ENCODE measurements around the gene SLC4A9. TPM values are rescaled to one million over a fixed set of nuclear protein-coding genes. Genes with fewer than 3 reads are reported as not detected.
A peak's percentile ranks its signal among the peaks of the same experiment; 100 is the strongest.

The SLC4A9 gene
- total RNA-seq, 1 donor from 2014 or later: 0.32 TPM

DNA sequence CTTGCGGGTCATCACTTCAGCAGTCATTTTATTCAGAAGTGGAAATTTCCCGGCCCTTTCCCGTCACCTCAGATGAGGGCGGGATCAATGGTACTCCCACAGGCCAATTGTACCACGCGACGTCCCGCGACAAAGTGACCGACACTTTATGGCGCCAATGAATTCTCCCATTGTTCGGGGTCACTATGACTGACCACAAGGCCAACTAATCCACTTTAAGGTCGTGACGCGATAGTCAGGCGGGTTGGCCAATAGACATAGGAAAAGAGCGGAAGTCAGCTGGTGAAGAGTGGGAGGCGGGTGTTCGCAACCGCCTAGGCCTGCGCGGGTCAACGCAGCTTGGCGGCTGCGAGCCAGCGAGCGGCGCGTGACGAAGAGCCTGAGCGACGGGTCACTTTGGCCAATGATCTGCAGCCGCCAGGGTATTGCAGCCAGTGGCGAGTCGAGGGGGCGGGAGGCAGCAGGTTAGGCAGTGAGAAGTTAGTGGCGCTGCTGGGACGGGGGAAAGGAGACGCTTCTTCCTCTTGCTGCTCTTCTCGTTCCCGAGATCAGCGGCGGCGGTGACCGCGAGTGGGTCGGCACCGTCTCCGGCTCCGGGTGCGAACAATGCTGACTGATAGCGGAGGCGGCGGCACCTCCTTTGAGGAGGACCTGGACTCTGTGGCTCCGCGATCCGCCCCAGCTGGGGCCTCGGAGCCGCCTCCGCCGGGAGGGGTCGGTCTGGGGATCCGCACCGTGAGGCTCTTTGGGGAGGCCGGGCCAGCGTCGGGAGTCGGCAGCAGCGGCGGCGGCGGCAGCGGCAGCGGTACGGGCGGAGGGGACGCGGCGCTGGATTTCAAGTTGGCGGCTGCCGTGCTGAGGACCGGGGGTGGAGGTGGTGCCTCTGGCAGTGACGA is 41.6 kb downstream of the SLC4A9 start, which contains the start of gene ANKHD1:
TSS of gene ANKHD1 (plus strand) at position 472 of the 896 bp plus-strand sequence. CDS start at position 607, 135 bp downstream.
- intact Hi-C loops (cut with DNase I): no loop called here
- no peaks in the 10 kb centered on the region for H3K27me3 ChIP-seq (ENCODE audit: low read depth)
- peaks cover 38% of the 10 kb centered on the region for H3K4me1 ChIP-seq
- ATAC-seq (peak; percentile 93 to 96), DNase-seq (peak; percentile 99)
- H3K9me3 ChIP-seq: no peaks in the 10 kb centered on the region
- no peak for TF ChIP-seq CTCF (IDR thresholded peaks at IDR 0.05)
- H3K4me3 ChIP-seq: peak within 1 kb of the TSS; percentile 99
- peaks cover 7% of the 10 kb centered on the region for H3K36me3 ChIP-seq
- H3K27ac ChIP-seq: peak within 1 kb of the TSS; percentile 97

- peak; percentile 59 for DNase-seq
- peak overlapping the region; percentile 99 for H3K4me3 ChIP-seq
- H3K27ac ChIP-seq: peak overlapping the region; percentile 97
- peaks cover 41% of the 10 kb centered on the region for H3K4me1 ChIP-seq
- peak; percentile 0 to 8 for ATAC-seq
- TF ChIP-seq CTCF (IDR thresholded peaks at IDR 0.05): no peak
- H3K9me3 ChIP-seq: no peaks in the 10 kb centered on the region
- intact Hi-C loops (cut with DNase I): no loop called here
- peaks cover 10% of the 10 kb centered on the region for H3K36me3 ChIP-seq
- H3K27me3 ChIP-seq (ENCODE audit: low read depth): no peaks in the 10 kb centered on the region
Measured at GRCh38 chr5:140402258-140403074, 42.5 kb downstream of the SLC4A9 start.

DNA sequence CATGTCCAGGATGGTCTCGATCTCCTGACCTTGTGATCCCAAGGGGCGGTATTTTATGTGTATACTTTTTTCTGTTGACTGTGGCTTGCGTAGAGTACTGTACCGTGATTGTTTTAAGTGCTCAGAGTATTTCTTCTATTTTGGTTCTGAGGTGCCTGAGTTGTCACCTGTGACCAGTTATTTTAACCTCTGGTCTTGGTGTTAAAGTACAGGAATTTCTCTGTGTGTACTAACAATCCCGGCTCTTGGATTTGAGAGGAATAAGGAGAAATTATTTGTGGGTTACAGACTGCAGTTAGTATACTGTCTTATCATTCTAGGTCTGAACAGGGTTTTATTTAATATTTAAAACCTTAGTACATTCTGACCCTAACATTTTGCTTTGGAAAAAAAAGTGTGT is 43.6 kb downstream of the SLC4A9 start:
- ATAC-seq: no peak
- no peak for TF ChIP-seq CTCF (IDR thresholded peaks at IDR 0.05)
- H3K27ac ChIP-seq: no peak overlapping the region
- H3K4me1 ChIP-seq: peaks cover 46% of the 10 kb centered on the region
- DNase-seq: no peak
- intact Hi-C loops (cut with DNase I): no loop called here
- no peaks in the 10 kb centered on the region for H3K9me3 ChIP-seq
- peak overlapping the region; percentile 99 for H3K4me3 ChIP-seq
- peaks cover 10% of the 10 kb centered on the region for H3K36me3 ChIP-seq
- no peaks in the 10 kb centered on the region for H3K27me3 ChIP-seq (ENCODE audit: low read depth)

DNA sequence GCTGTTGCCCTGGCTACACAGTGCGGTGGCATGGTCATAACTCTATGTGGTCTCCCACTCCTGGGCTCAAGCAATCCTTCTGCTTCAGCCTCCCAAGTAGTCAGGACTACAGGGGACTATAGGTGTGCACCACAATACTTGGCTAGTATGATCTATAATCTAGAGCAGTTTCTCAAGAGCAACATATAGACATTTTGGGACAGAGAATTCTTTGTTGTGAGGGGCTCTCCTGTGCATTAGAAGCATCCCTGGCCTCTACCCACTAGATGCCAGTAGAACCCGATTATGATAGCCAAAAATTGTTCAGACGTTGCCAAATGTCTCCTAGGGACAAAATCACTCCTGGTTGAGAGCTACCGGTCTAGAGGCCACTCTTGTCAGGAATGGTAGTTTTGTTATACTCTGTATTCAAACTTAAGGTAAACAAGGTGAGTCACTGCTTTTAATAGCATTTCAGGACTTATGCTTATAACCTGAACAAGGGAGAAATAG is 48.8 kb downstream of the SLC4A9 start:
- Histone ChIP-seq H3K27me3 (ENCODE audit: low read depth) (no peaks in the 10 kb centered on the region), H3K4me3 (no peak overlapping the region), H3K27ac (no peak overlapping the region), H3K36me3 (peaks cover 15% of the 10 kb centered on the region), H3K9me3 (no peaks in the 10 kb centered on the region), H3K4me1 (peaks cover 58% of the 10 kb centered on the region)
- TF ChIP-seq CTCF (IDR thresholded peaks at IDR 0.05): peak; percentile 14
- no peak for DNase-seq
- ATAC-seq: peak; percentile 82 to 93
- intact Hi-C loops (cut with DNase I): no loop called here

GRCh38 chr5:140413230-140413629 is 53.2 kb downstream of the SLC4A9 start:
- Histone ChIP-seq H3K27ac (no peak overlapping the region), H3K4me3 (no peak overlapping the region), H3K36me3 (peaks cover 13% of the 10 kb centered on the region), H3K9me3 (no peaks in the 10 kb centered on the region), H3K27me3 (ENCODE audit: low read depth) (no peaks in the 10 kb centered on the region), H3K4me1 (peaks cover 35% of the 10 kb centered on the region)
- intact Hi-C loops (cut with DNase I): no loop called here
- no peak for TF ChIP-seq CTCF (IDR thresholded peaks at IDR 0.05)
- DNase-seq: no peak
- no peak for ATAC-seq

Measured in lower lobe of right lung (tissue), 2 donors.